Inflammatory macrophage (primary cell): ENCODE measurements around the gene ADGRD1.
"Not testable (repeated sequence)": the region's sequence is repeated elsewhere in the genome, so short reads cannot be mapped to it uniquely, and the experiment has no call there.

Source experiments
- DNase-seq, 2 donors: peaks; one replicate each; pipeline ENCODE4 v3.0.0-alpha.2; 2020 to 2022
- total RNA-seq, 18 experiments: gene quantifications; one replicate each; lab custom pipeline; 2026; ENCODE audit warnings: mixed read lengths in 6 of 18, inconsistent platforms in 2 of 18; lab: John Stamatoyannopoulos, UW

The ADGRD1 gene
- total RNA-seq: 0.75 to 7.1 (median 1.6) reads per million in 18 experiments

- peak; percentile 69 to 79 for DNase-seq
Observed at GRCh38 chr12:130953771-130954543, at the start of gene ADGRD1. Gene ADGRD1 (plus strand): TSS chr12:130953907. CDS start chr12:130954466, 559 bp downstream.

GRCh38 chr12:130904064-130904463, 49.6 kb upstream of the ADGRD1 start:
- DNase-seq: no peak

- DNase-seq: not testable (repeated sequence)
Observed at GRCh38 chr12:130904936-130905455, 48.7 kb upstream of the ADGRD1 start.

GRCh38 chr12:130909111-130909510, 44.6 kb upstream of the ADGRD1 start:
- DNase-seq: no peak

- DNase-seq: no peak
Observed at GRCh38 chr12:130911193-130911592, 42.5 kb upstream of the ADGRD1 start.

- no peak for DNase-seq
Observed at GRCh38 chr12:130911933-130912332, 41.8 kb upstream of the ADGRD1 start.

GRCh38 chr12:130916241-130916911, 37.3 kb upstream of the ADGRD1 start:
- DNase-seq: peak; percentile 68 to 79

GRCh38 chr12:130917607-130918006, 36.1 kb upstream of the ADGRD1 start:
- DNase-seq: no peak

- DNase-seq: peak in 1 of 2 donors; percentile 67
Observed at GRCh38 chr12:130919086-130919485, 34.6 kb upstream of the ADGRD1 start.

- no peak for DNase-seq
Observed at GRCh38 chr12:130920119-130920703, 33.5 kb upstream of the ADGRD1 start.

- no peak for DNase-seq
Observed at GRCh38 chr12:130920723-130921381, 32.9 kb upstream of the ADGRD1 start.

- no peak for DNase-seq
Observed at GRCh38 chr12:130922511-130922953, 31.2 kb upstream of the ADGRD1 start.

- DNase-seq: no peak
Observed at GRCh38 chr12:130924966-130925665, 28.6 kb upstream of the ADGRD1 start.

GRCh38 chr12:130925666-130926015, 28.1 kb upstream of the ADGRD1 start:
- no peak for DNase-seq

- no peak for DNase-seq
Observed at GRCh38 chr12:130929363-130929762, 24.3 kb upstream of the ADGRD1 start.

- no peak for DNase-seq
Observed at GRCh38 chr12:130932061-130932930, 21.4 kb upstream of the ADGRD1 start.

- no peak for DNase-seq
Observed at GRCh38 chr12:130933269-130933995, 20.3 kb upstream of the ADGRD1 start.

GRCh38 chr12:130934753-130935152, 19.0 kb upstream of the ADGRD1 start:
- DNase-seq: no peak

- no peak for DNase-seq
Observed at GRCh38 chr12:130936561-130936960, 17.1 kb upstream of the ADGRD1 start.

GRCh38 chr12:130937063-130937462, 16.6 kb upstream of the ADGRD1 start:
- DNase-seq: no peak
